ENCODE data around the gene LOXHD1. TPM values are rescaled to one million over a fixed set of nuclear protein-coding genes. Genes with fewer than 3 reads are reported as not detected.

The LOXHD1 gene
- total and polyA plus RNA-seq, 2 of the 13 experiments (the other 11 are each of a cell fraction or from before 2014, with no cell fraction given) = not detected

GRCh38 chr18:46622451-46622850 is 34.6 kb downstream of the LOXHD1 start (continued):
- TF ChIP-seq, protein P1, sequence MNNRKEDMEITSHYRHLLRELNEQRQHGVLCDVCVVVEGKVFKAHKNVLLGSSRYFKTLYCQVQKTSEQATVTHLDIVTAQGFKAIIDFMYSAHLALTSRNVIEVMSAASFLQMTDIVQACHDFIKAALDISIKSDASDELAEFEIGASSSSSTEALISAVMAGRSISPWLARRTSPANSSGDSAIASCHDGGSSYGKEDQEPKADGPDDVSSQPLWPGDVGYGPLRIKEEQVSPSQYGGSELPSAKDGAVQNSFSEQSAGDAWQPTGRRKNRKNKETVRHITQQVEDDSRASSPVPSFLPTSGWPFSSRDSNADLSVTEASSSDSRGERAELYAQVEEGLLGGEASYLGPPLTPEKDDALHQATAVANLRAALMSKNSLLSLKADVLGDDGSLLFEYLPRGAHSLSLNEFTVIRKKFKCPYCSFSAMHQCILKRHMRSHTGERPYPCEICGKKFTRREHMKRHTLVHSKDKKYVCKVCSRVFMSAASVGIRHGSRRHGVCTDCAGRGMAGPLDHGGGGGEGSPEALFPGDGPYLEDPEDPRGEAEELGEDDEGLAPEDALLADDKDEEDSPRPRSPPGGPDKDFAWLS (CRISPR knock-in tag; IDR thresholded peaks at IDR 0.05; ENCODE audit: borderline replicate concordance) = no peak
- TF ChIP-seq ZBTB20 (CRISPR knock-in tag; IDR thresholded peaks at IDR 0.05; ENCODE audit: borderline replicate concordance, low read depth) (no peak), PTBP1 (IDR thresholded peaks at IDR 0.05; ENCODE audit: low read depth, low read length, poor library complexity, severe bottlenecking) (no peak)
- TF ChIP-seq, protein P2, sequence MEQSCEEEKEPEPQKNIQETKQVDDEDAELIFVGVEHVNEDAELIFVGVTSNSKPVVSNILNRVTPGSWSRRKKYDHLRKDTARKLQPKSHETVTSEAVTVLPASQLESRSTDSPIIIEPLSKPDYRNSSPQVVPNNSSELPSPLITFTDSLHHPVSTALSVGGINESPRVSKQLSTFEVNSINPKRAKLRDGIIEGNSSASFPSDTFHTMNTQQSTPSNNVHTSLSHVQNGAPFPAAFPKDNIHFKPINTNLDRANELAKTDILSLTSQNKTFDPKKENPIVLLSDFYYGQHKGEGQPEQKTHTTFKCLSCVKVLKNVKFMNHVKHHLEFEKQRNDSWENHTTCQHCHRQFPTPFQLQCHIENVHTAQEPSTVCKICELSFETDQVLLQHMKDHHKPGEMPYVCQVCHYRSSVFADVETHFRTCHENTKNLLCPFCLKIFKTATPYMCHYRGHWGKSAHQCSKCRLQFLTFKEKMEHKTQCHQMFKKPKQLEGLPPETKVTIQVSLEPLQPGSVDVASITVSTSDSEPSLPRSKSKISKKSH (CRISPR knock-in tag; IDR thresholded peaks at IDR 0.05; ENCODE audit: borderline replicate concordance) = no peak

DNA sequence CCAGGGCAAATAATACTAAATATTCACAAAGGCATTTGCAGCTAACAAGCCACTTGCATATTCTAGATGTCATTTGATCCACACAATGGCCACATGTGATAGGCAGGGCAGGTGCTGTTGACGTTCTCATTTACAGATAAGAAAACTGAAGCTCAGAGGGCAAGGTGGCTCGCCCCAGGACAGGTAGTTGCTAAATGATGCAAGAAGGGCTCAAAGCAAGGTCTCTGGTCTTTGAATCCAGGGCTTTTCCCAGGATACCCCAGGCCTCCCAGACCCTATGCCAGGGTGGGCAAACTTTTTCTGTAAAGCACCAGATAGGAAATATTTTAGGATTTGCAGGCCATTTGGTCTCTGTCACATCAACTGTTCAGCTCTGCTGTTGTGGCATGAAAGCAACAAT is 35.1 kb downstream of the LOXHD1 start:
- intact Hi-C loops (cut with micrococcal nuclease; ENCODE audit: unreplicated experiment) = no loop called here
- POLR2A ChIA-PET = no interaction called here
- TF ChIP-seq PITX1 (CRISPR knock-in tag; IDR thresholded peaks at IDR 0.05) (no peak), ZNF282 (IDR thresholded peaks at IDR 0.05; ENCODE audit: partially characterized antibody) (no peak), YEATS2 (CRISPR knock-in tag; IDR thresholded peaks at IDR 0.05; ENCODE audit: borderline replicate concordance) (no peak), ESRRA (CRISPR knock-in tag; IDR thresholded peaks at IDR 0.05; ENCODE audit: low read depth) (no peak), EEA1 (CRISPR knock-in tag; IDR thresholded peaks at IDR 0.05; ENCODE audit: borderline replicate concordance) (no peak), CSRNP2 (CRISPR knock-in tag; conservative IDR thresholded peaks at IDR 0.05; ENCODE audit: low read depth) (no peak), PAF1 (CRISPR knock-in tag; IDR thresholded peaks at IDR 0.05) (no peak), NR1H2 (CRISPR knock-in tag; IDR thresholded peaks at IDR 0.05; ENCODE audit: borderline replicate concordance, low read depth) (no peak)

More for the DNA sequence above, 35.1 kb downstream of the LOXHD1 start:
- H3K4me2 ChIP-seq (ENCODE audit: low read depth, low read length) = no peak overlapping the region
- no TSS peak for BruUV-seq (replicated peaks)
- H3K9me3 ChIP-seq (ENCODE audit: low read length) = no peaks in the 10 kb centered on the region
- in situ Hi-C loops (cut with HindIII; ENCODE audit: extremely low pct_ligation_motif_present, low pct_unique_long_range_greater_than_20kb) = no loop called here
- no peak overlapping the region for H2AFZ ChIP-seq (ENCODE audit: low read length)
- H3K27ac ChIP-seq (ENCODE audit: extremely low read length, insufficient read depth, low read length) = no peak overlapping the region
- CTCF ChIA-PET (ENCODE audit: low intra/inter-chr PET ratio, low total read pairs) = no interaction called here
- H3K4me3 ChIP-seq (replicated peaks in 1 of 3; ENCODE audit: insufficient read depth in 1 of 3, low read depth in 2 of 3, low read length in 3 of 3) = no peak overlapping the region
- no peaks in the 10 kb centered on the region for H3K27me3 ChIP-seq (ENCODE audit: control insufficient read depth in 1 of 2, insufficient read depth in 2 of 2, low read length in 2 of 2)
- no peak for ATAC-seq
- no peak for DNase-seq (ENCODE audit: low spot score)
- 0% methylated on average over 1 of the region's 2 CpGs for WGBS (ENCODE audit: low lambda C conversion rate)
- H3K9ac ChIP-seq (ENCODE audit: insufficient read depth, low read depth, low read length) = no peak overlapping the region
- no peaks in the 10 kb centered on the region for H3K79me2 ChIP-seq (ENCODE audit: insufficient read depth, low read length)
- no peaks in the 10 kb centered on the region for H3K36me3 ChIP-seq (replicated peaks in 1 of 2; ENCODE audit: control insufficient read depth in 1 of 2, insufficient read depth in 2 of 2, low read length in 2 of 2)
- H3K4me1 ChIP-seq (ENCODE audit: insufficient read depth, low read length) = peaks cover 8% of the 10 kb centered on the region; the same call in 1 of the 2 replicates
- FAIRE-seq = no peak
- no peaks in the 10 kb centered on the region for H4K20me1 ChIP-seq (ENCODE audit: insufficient read depth, low read length)
